GM12878 (cell line): ENCODE results near the gene CDC25A. TPM values are rescaled to one million over a fixed set of nuclear protein-coding genes. Genes with fewer than 3 reads are reported as not detected.

Experiments used
- ATAC-seq: fragments of 200-7000 bp; cut with Tn5 transposase; 3 replicates; pipeline ENCODE4 v1.9.1; 2020; ENCODE audit warnings: mild to moderate bottlenecking, moderate library complexity
- BruUV-seq: library from RNA; stranded (reverse); fragments of 400-500 nt; replicated peaks from 2 replicates; lab custom pipeline; 2021; lab: Mats Ljungman, UMichigan
- CTCF ChIA-PET: fragments of 300-600 bp; sonication (Branson Sonifier 250); formaldehyde crosslinking; extraction: SDS; loops from one replicate; lab custom pipeline; 2021; ENCODE audit warnings: inconsistent platforms; lab: Yijun Ruan, JAX
- POLR2A ChIA-PET: fragments of 350-600 bp; formaldehyde crosslinking; extraction: SDS; loops from one replicate; lab custom pipeline; 2021; ENCODE audit warnings: inconsistent platforms; lab: Charles Lee
- RAD21 ChIA-PET: fragments of 300-600 bp; sonication (Branson Sonifier 250); formaldehyde crosslinking; loops from one replicate; lab custom pipeline; 2023; ENCODE audit warnings: antibody characterized with exemption; ENCODE audit not compliant: unreplicated experiment; lab: Charles Lee
- SMC1A ChIA-PET: fragments of 300-600 bp; sonication (Branson Sonifier 250); formaldehyde crosslinking; loops from one replicate; lab custom pipeline; 2023; ENCODE audit not compliant: unreplicated experiment, uncharacterized antibody; lab: Charles Lee
- DNase-seq: peaks from one replicate; pipeline ENCODE4 v3.0.0-alpha.2; 2011; ENCODE audit warnings: low read depth, low spot score
- FAIRE-seq: peaks from 3 replicates; lab custom pipeline; 2011; peaks lifted over from hg19 to GRCh38; lab: Jason Lieb, UNC
- H2AFZ ChIP-seq: 2 replicates; pipeline ENCODE4 v1.6.0; 2011; ENCODE audit warnings: low read depth, low read length, control low read depth; ENCODE audit not compliant: control insufficient read depth
- H3K27ac ChIP-seq: 2 replicates; pipeline ENCODE4 v1.5.1; 2011; ENCODE audit warnings: control low read depth; ENCODE audit not compliant: control insufficient read depth, insufficient read depth
- H3K27me3 ChIP-seq, 2 experiments: replicated peaks in 1 of 2; 2 replicates each; pipeline versions ENCODE4 v1.6.0 to v1.6.1; 2011; ENCODE audit warnings: low read length in 1 of 2; ENCODE audit not compliant: control insufficient read depth in 2 of 2, insufficient read depth in 2 of 2
- H3K36me3 ChIP-seq, 2 experiments: 2 replicates each; pipeline ENCODE4 v1.5.1; 2011; ENCODE audit warnings: low read length in 1 of 2; ENCODE audit not compliant: control insufficient read depth in 2 of 2, insufficient read depth in 2 of 2
- H3K4me1 ChIP-seq: 2 replicates; pipeline ENCODE4 v1.6.1; 2011; ENCODE audit warnings: mild to moderate bottlenecking, low read length, moderate library complexity, mixed read lengths; ENCODE audit not compliant: control insufficient read depth, insufficient read depth
- H3K4me2 ChIP-seq: 2 replicates; pipeline ENCODE4 v1.6.0; 2011; ENCODE audit warnings: control low read depth; ENCODE audit not compliant: control insufficient read depth, insufficient read depth
- H3K4me3 ChIP-seq: fragments of 200-600 bp; sonication (generic); 2 replicates; pipeline ENCODE4 v1.5.1; 2016
- H3K79me2 ChIP-seq: 2 replicates; pipeline ENCODE4 v1.6.0; 2011; ENCODE audit warnings: low read length; ENCODE audit not compliant: control insufficient read depth, insufficient read depth
- H3K9ac ChIP-seq: 2 replicates; pipeline ENCODE4 v1.8.0; 2011; ENCODE audit warnings: low read length, control low read depth, mixed read lengths; ENCODE audit not compliant: control insufficient read depth, insufficient read depth
- H3K9me3 ChIP-seq: replicated peaks from 3 replicates; pipeline ENCODE4 v1.5.1; 2011; ENCODE audit warnings: mild to moderate bottlenecking, low read length; ENCODE audit not compliant: control insufficient read depth, insufficient read depth
- H4K20me1 ChIP-seq: 2 replicates; pipeline ENCODE4 v1.6.0; 2011; ENCODE audit not compliant: control insufficient read depth, insufficient read depth
- ASH2L ChIP-seq: fragments of 300-600, 200-600 bp; sonication (generic); IDR thresholded peaks from 2 replicates; pipeline ENCODE4 v1.6.1; 2017; ENCODE audit warnings: low read depth, mild to moderate bottlenecking, borderline replicate concordance
- BMI1 ChIP-seq: fragments of 450-650 bp; IDR thresholded peaks from 2 replicates; pipeline ENCODE4 v1.6.1; 2016; ENCODE audit warnings: mild to moderate bottlenecking, moderate library complexity, borderline replicate concordance
- CHD2 ChIP-seq: IDR thresholded peaks from 2 replicates; pipeline ENCODE4 v1.6.1; 2011; ENCODE audit warnings: low read depth, low read length, improper control_type of control experiment, borderline replicate concordance
- HDAC2 ChIP-seq: fragments of 200-600 bp; sonication (generic); IDR thresholded peaks from 2 replicates; pipeline ENCODE4 v1.6.1; 2017
- IRF4 ChIP-seq: IDR thresholded peaks from 2 replicates; pipeline ENCODE4 v1.6.1; 2011; ENCODE audit warnings: low read depth, low read length
- NBN ChIP-seq: fragments of 450-650 bp; IDR thresholded peaks from 2 replicates; pipeline ENCODE4 v1.6.1; 2016
- NKRF ChIP-seq: fragments of 450-650 bp; conservative IDR thresholded peaks from 2 replicates; pipeline ENCODE4 v1.6.1; 2017; ENCODE audit warnings: mild to moderate bottlenecking, moderate library complexity
- POLR2AphosphoS5 ChIP-seq: IDR thresholded peaks from 2 replicates; pipeline ENCODE4 v1.6.1; 2011; ENCODE audit warnings: mild to moderate bottlenecking, low read length, inconsistent platforms
- RB1 ChIP-seq: fragments of 450-650 bp; formaldehyde crosslinking; IDR thresholded peaks from 2 replicates; pipeline ENCODE4 v1.6.1; 2017; ENCODE audit warnings: mild to moderate bottlenecking, borderline replicate concordance
- SIN3A ChIP-seq: IDR thresholded peaks from 2 replicates; pipeline ENCODE4 v1.6.1; 2012; ENCODE audit warnings: low read depth, low read length, improper control_type of control experiment
- SMAD5 ChIP-seq: IDR thresholded peaks from 2 replicates; pipeline ENCODE4 v1.6.1; 2016; ENCODE audit warnings: antibody characterized with exemption, low read depth
- WGBS: methylation state at CpG from one replicate; pipeline ENCODE4 v1.1.6; 2016; ENCODE audit warnings: low lambda C conversion rate; ENCODE audit not compliant: insufficient replicate concordance, insufficient coverage; ENCODE audit errors: missing lambda C conversion rate; 5-methylcytosine and 5-hydroxymethylcytosine counted together
- in situ Hi-C: fragments of 300-500 bp; cut with MboI; formaldehyde crosslinking; loops from 9 replicates; pipeline ENCODE4 v1.14.3; 2018; ENCODE audit warnings: mixed read lengths
- intact Hi-C: fragments of 100-400 bp; cut with micrococcal nuclease; formaldehyde crosslinking; loops from one replicate; pipeline ENCODE4 v1.14.2; 2022; ENCODE audit not compliant: unreplicated experiment
- polyA plus RNA-seq, 11 experiments: library from polyadenylated mRNA; depleted of rRNA in 4 of 11; unstranded in 6 of 11; stranded (reverse) in 5 of 11; fragments of >200 nt; fragmentation: Nextera tagmentation in 4 of 11; fragmentation: Illumina TruSeq in 1 of 11; extraction: Ambion mirVana in 4 of 11; extraction: Trizol in 1 of 11; gene quantifications; 1 replicate in 1 of 11; 2 replicates in 10 of 11; pipeline versions ENCODE4 v1.2.1 to v1.2.3, GENCODE V29; 2011 to 2016; ENCODE audit warnings: inconsistent platforms in 2 of 11, missing spikeins in 2 of 11, low read depth in 1 of 11
- total RNA-seq, 4 experiments: library from RNA; depleted of rRNA in 3 of 4; stranded (reverse); fragments of >200 nt in 3 of 4; fragmentation: Illumina TruSeq in 1 of 4; extraction: Trizol in 1 of 4; gene quantifications; 2 replicates each; pipeline versions ENCODE4 v1.2.1 to v1.2.3, GENCODE V29; 2013 to 2021

Gene CDC25A
- total and polyA plus RNA-seq, 10 of the 15 experiments (the other 5 are each of a cell fraction or from before 2014, with no cell fraction given): 2.9 to 36.6 (median 26.9) TPM

GRCh38 chr3:48151058-48151806 is 37.0 kb downstream of the CDC25A start (continued):
- TF ChIP-seq NKRF (no peak), HDAC2 (no peak), POLR2AphosphoS5 (no peak), NBN (no peak), IRF4 (no peak), ASH2L (no peak), CHD2 (no peak), SMAD5 (no peak)

GRCh38 chr3:48143992-48144391 is 44.2 kb downstream of the CDC25A start:
- no peaks in the 10 kb centered on the region for H3K27me3 ChIP-seq
- 72% methylated on average over 5 of the region's 5 CpGs for WGBS
- FAIRE-seq (no peak), DNase-seq (no peak)
- ChIA-PET CTCF (no interaction called here), SMC1A (no interaction called here), RAD21 (no interaction called here)
- H2AFZ ChIP-seq: no peak overlapping the region
- H3K27ac ChIP-seq: no peak overlapping the region
- no peaks in the 10 kb centered on the region for H3K36me3 ChIP-seq
- in situ Hi-C loops (no loop called here), intact Hi-C loops (no loop called here)
- H3K79me2 ChIP-seq: no peaks in the 10 kb centered on the region
- H3K9me3 ChIP-seq: no peaks in the 10 kb centered on the region
- no peak overlapping the region for H3K4me2 ChIP-seq
- TF ChIP-seq RB1 (no peak), BMI1 (no peak), SIN3A (no peak)
- TF ChIP-seq, all 136 proteins: peak for 0
- H3K9ac ChIP-seq: no peak overlapping the region
- no peak for ATAC-seq
- POLR2A ChIA-PET: no interaction called here
- H4K20me1 ChIP-seq: no peaks in the 10 kb centered on the region
- BruUV-seq: no TSS peak
- H3K4me3 ChIP-seq: no peak overlapping the region
- no peaks in the 10 kb centered on the region for H3K4me1 ChIP-seq
